Common myeloid progenitor, CD34-positive (primary cell): ENCODE measurements around the gene CYB5RL.
"Not testable (repeated sequence)": the region's sequence is repeated elsewhere in the genome, so short reads cannot be mapped to it uniquely, and the experiment has no call there.

Experiments used
- CTCF ChIA-PET: fragments of 350-600 bp; sonication (Branson Sonifier 250); formaldehyde crosslinking; loops from one replicate; lab custom pipeline; 2021; ENCODE audit warnings: antibody characterized with exemption; lab: Charles Lee
- POLR2A ChIA-PET: fragments of 350-600 bp; sonication (Branson Sonifier 250); formaldehyde crosslinking; loops from one replicate; lab custom pipeline; 2021; ENCODE audit warnings: antibody characterized with exemption; lab: Charles Lee
- DNase-seq, 3 donors: peaks; one replicate each; pipeline versions ENCODE4 v3.0.0 to v3.0.0-alpha.2; 2013
- H3K27ac ChIP-seq, 2 experiments: 1 replicate in 1 of 2; 2 replicates in 1 of 2; pipeline ENCODE4 v1.7.0; 2013; ENCODE audit warnings: inconsistent platforms in 2 of 2, low read length in 2 of 2, mild to moderate bottlenecking in 2 of 2, low read depth in 1 of 2, moderate library complexity in 1 of 2; ENCODE audit not compliant: severe bottlenecking in 2 of 2, insufficient read depth in 1 of 2, poor library complexity in 1 of 2
- H3K27me3 ChIP-seq, 5 experiments: replicated peaks in 2 of 5; 1 replicate in 3 of 5; 2 replicates in 2 of 5; pipeline versions ENCODE4 v1.6.1 to v1.7.0; 2013; ENCODE audit warnings: low read length in 4 of 5, mild to moderate bottlenecking in 2 of 5, moderate library complexity in 2 of 5, inconsistent platforms in 1 of 5; ENCODE audit not compliant: insufficient read depth in 5 of 5, control insufficient read depth in 4 of 5
- H3K36me3 ChIP-seq, 4 experiments: 1 replicate in 2 of 4; 2 replicates in 2 of 4; pipeline versions ENCODE4 v1.6.1 to v1.7.0; 2013; ENCODE audit warnings: low read length in 3 of 4, control low read depth in 1 of 4, mild to moderate bottlenecking in 1 of 4; ENCODE audit not compliant: control insufficient read depth in 4 of 4, insufficient read depth in 4 of 4
- H3K4me1 ChIP-seq, 4 experiments: 1 replicate in 3 of 4; 2 replicates in 1 of 4; pipeline versions ENCODE4 v1.6.1 to v1.7.1; 2013; ENCODE audit warnings: low read length in 3 of 4, mild to moderate bottlenecking in 3 of 4, control low read depth in 1 of 4, inconsistent platforms in 1 of 4, moderate library complexity in 1 of 4; ENCODE audit not compliant: control insufficient read depth in 4 of 4, insufficient read depth in 4 of 4; ENCODE audit errors: control extremely low read depth in 1 of 4
- H3K4me3 ChIP-seq, 7 experiments: 1 replicate in 4 of 7; 2 replicates in 3 of 7; pipeline versions ENCODE4 v1.5.1 to v1.7.0; 2013; ENCODE audit warnings: mild to moderate bottlenecking in 7 of 7, low read length in 6 of 7, moderate library complexity in 6 of 7, inconsistent platforms in 2 of 7, low read depth in 2 of 7, control low read depth in 1 of 7; ENCODE audit not compliant: insufficient read depth in 4 of 7, control insufficient read depth in 1 of 7; ENCODE audit errors: extremely low read depth in 1 of 7
- H3K9me3 ChIP-seq, 5 experiments: 1 replicate in 4 of 5; 2 replicates in 1 of 5; pipeline versions ENCODE4 v1.6.1 to v1.7.1; 2013; ENCODE audit warnings: low read length in 4 of 5, mild to moderate bottlenecking in 2 of 5, inconsistent platforms in 1 of 5, low read depth in 1 of 5, moderate library complexity in 1 of 5; ENCODE audit not compliant: control insufficient read depth in 4 of 5, insufficient read depth in 2 of 5; ENCODE audit errors: control extremely low read depth in 1 of 5
- WGBS: methylation state at CpG from one replicate; pipeline ENCODE4 v1.1.5; 2013; ENCODE audit not compliant: insufficient coverage; 5-methylcytosine and 5-hydroxymethylcytosine counted together

CYB5RL gene

DNA sequence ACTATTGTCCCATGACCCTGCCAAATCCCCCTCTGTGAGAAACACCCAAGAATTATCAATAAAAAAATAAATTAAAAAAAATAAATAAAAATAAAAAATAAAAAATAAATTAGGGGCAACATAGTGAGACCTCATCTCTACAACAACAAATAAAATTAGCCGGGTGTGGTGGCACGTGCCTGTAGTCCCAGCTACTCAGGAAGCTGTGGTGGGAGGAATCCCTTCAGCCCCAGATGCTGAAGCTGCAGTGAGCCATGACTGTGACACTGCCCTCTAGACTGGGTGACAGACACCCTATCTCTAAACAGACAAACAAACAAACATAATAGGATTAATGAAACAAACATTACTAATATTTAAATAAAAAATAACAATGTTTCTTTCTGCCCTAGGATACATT, 34.5 kb upstream of the CYB5RL start:
- H3K27ac ChIP-seq: no peak overlapping the region

DNA sequence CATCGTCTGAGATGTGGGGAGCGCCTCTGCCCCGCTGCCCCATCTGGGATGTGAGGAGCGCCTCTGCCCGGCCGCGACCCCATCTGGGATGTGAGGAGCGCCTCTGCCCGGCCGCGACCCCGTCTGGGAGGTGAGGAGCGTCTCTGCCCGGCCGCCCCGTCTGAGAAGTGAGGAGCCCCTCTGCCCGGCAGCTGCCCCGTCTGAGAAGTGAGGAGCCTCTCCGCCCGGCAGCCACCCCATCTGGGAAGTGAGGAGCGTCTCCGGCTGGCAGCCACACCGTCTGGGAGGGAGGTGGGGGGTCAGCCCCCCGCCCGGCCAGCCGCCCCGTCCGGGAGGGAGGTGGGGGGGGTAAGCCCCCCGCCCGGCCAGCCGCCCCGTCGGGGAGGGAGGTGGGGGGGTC, 33.4 kb upstream of the CYB5RL start:
- DNase-seq, H3K27me3 ChIP-seq, H3K9me3 ChIP-seq, CTCF ChIA-PET, H3K27ac ChIP-seq, POLR2A ChIA-PET, H3K4me3 ChIP-seq: not testable (repeated sequence)
- peaks cover 0 to 24% (median 10%) of the 10 kb centered on the region in 4 experiments for H3K4me1 ChIP-seq
- no CpG with 5 or more reads among the region's 33 CpGs for WGBS
- peaks cover 8 to 53% (median 28%) of the 10 kb centered on the region in 4 experiments for H3K36me3 ChIP-seq

More for the DNA sequence above, 34.5 kb upstream of the CYB5RL start:
- CTCF ChIA-PET: interaction anchor here (0.9 kb wide), 1 partner anchor 127 kb away, joined by 4 read pairs; no protein-coding TSS in a partner anchor
- H3K27me3 ChIP-seq: no peaks in the 10 kb centered on the region
- POLR2A ChIA-PET: no interaction called here
- 75% methylated on average over 2 of the region's 2 CpGs for WGBS
- no peak for DNase-seq
- peaks cover 8 to 52% (median 30%) of the 10 kb centered on the region in 4 experiments for H3K36me3 ChIP-seq
- no peaks in the 10 kb centered on the region for H3K9me3 ChIP-seq
- peaks cover 0 to 14% (median 8%) of the 10 kb centered on the region in 4 experiments for H3K4me1 ChIP-seq
- no peak overlapping the region for H3K4me3 ChIP-seq

DNA sequence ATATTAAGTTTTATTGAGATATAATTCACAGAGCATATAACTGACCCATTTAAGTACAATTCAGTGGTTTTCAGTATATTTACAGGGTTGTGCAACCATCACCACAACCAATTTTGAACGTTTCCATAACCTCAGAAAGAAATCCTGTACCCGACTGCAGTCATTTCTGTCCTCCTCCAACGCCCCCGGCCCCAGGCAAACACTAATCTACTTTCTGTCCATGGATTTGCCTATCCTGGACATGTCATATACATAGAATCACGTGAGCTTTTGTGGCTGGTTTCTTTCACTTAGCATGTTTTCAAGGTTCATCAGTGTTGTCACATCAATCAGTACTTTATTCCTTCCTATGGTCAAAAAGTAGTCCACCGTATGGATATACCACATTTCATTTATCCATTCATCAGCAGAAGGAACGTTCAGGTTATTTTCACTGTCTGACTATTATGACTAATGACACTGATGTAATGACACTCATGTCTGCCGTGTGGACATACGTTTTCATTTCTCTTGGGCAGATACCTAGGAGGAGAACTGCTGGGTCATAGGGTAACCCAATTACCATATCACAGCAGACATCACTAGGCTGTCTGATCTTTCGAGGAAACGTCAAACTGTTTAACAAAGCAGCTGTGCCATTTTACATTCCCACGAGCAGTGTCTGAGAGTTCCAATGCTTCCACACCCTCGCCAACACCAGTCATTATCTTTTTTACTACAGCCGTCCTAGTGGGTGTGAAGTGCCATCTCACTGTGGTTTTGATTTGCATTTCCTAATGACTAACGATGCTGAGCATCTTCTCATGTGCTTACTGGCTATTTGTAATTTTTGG, 30.9 kb upstream of the CYB5RL start:
- 72% methylated on average over 15 of the region's 15 CpGs for WGBS
- H3K27ac ChIP-seq: no peak overlapping the region
- CTCF ChIA-PET: no interaction called here
- H3K9me3 ChIP-seq: no peaks in the 10 kb centered on the region
- peaks cover 4 to 47% (median 19%) of the 10 kb centered on the region in 4 experiments for H3K36me3 ChIP-seq
- no peaks in the 10 kb centered on the region for H3K27me3 ChIP-seq
- peaks cover 0 to 28% (median 10%) of the 10 kb centered on the region in 4 experiments for H3K4me1 ChIP-seq
- POLR2A ChIA-PET: no interaction called here
- DNase-seq: peak in 2 of 3 donors; percentile 69 to 80
- H3K4me3 ChIP-seq: no peak overlapping the region

DNA sequence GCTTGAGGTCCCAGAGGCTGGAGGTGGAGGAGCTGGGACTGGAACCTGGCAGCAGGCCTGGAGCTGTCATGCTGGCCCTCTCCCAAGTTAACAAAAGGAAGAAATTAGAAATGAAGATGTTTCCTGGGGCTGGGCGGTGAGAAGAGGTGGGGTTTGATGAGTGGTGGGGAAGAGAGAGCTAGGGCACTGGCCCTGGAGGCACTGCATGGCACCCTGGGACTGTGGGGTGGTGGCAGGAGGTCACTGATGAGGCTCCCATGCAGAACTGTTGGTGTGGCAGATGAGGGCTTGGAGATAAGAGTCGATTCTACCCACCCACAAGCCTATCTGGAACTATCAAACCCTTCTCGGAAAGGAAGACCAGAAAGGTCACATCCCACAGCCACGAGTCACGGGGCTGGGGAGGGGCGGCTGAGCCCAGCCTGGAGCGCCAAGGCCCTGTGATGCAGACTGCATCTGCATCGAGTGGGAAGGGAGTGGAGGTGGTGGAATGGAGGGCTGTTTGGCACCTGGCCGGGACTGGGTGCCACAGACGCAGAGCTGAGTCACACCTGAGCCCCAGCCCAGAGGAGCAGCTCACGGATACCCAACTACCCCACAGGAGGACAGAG, 29.6 kb upstream of the CYB5RL start:
- H3K36me3 ChIP-seq: peaks cover 2 to 49% (median 21%) of the 10 kb centered on the region in 4 experiments
- peak overlapping the region in 1 of 7 experiments; percentile 12 for H3K4me3 ChIP-seq
- CTCF ChIA-PET: interaction anchor here (0.5 to 1.9 kb wide), 4 partner anchors 50 to 260 kb away, joined by 3 to 4 read pairs (median 3); no protein-coding TSS in a partner anchor
- H3K27me3 ChIP-seq: no peaks in the 10 kb centered on the region
- POLR2A ChIA-PET: interaction anchor here (1.0 kb wide), 1 partner anchor 29 kb away, joined by 3 read pairs; the partner anchor contains the start of genes CYB5RL and MRPL37
- H3K9me3 ChIP-seq: no peaks in the 10 kb centered on the region
- peak in 2 of 3 donors; percentile 54 to 69 for DNase-seq
- H3K4me1 ChIP-seq: peaks cover 0 to 28% (median 10%) of the 10 kb centered on the region in 4 experiments
- H3K27ac ChIP-seq: no peak overlapping the region
- 14% methylated on average over 6 of the region's 11 CpGs for WGBS

DNA sequence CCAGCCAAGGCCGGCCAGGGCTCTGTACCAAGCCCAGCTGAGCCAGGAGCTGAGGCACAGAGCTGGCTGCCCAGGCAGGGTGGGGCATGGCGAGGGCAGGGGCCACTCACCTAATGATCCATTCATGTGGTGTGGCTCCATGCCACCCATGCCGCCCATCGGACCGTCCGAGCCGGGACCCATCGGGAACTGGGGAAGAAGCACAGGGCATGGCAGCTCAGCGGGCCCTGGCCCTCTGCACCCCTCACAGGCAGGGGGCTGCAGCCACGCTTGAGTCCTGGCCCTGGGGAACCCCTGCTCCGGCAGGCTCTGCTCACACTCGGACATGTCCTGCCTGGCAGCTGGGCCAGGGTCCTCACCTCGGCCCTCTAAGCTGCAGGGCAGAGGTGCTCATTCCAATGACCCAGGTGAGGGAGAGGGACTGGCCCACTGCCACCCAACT, 28.8 kb upstream of the CYB5RL start:
- CTCF ChIA-PET: interaction anchor here (1.5 to 1.9 kb wide), 2 partner anchors 147 to 158 kb away, joined by 3 to 4 read pairs; no protein-coding TSS in a partner anchor
- WGBS: 96% methylated on average over 13 of the region's 13 CpGs
- Histone ChIP-seq H3K9me3 (no peaks in the 10 kb centered on the region), H3K27ac (no peak overlapping the region), H3K4me1 (peaks cover 0 to 29% (median 11%) of the 10 kb centered on the region in 4 experiments), H3K27me3 (no peaks in the 10 kb centered on the region), H3K36me3 (peaks cover 2 to 48% (median 23%) of the 10 kb centered on the region in 4 experiments), H3K4me3 (no peak overlapping the region)
- no peak for DNase-seq
- POLR2A ChIA-PET: interaction anchor here (1.0 kb wide), 1 partner anchor 29 kb away, joined by 3 read pairs; the partner anchor contains the start of genes CYB5RL and MRPL37

DNA sequence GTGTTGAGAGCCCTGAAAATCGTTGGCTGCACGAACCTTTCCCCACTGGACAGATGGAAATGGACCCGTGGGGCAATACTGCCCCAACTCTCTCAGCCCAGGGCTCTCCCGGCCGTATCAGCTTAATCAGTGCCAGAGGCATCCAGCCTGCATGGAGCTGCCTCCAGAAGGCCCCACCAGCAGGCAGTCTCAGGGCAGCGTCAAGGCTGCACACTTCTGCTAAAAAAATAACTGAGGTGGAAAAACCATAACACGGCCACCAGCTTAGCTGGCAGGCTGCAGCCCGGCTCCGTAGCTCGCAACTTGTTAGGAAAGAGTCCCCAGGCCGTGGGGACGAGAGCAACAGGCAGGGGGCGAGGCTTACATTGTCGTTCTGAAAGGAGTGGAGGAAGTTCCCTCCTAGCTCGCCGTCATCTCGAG, 28.1 kb upstream of the CYB5RL start:
- Histone ChIP-seq H3K4me1 (peaks cover 0 to 36% (median 15%) of the 10 kb centered on the region in 4 experiments), H3K27me3 (no peaks in the 10 kb centered on the region), H3K4me3 (no peak overlapping the region), H3K36me3 (peaks cover 2 to 48% (median 23%) of the 10 kb centered on the region in 4 experiments), H3K9me3 (no peaks in the 10 kb centered on the region), H3K27ac (no peak overlapping the region)
- WGBS: 79% methylated on average over 17 of the region's 17 CpGs
- POLR2A ChIA-PET: no interaction called here
- CTCF ChIA-PET: interaction anchor here (0.9 to 1.9 kb wide), 2 partner anchors 146 to 157 kb away, joined by 3 to 4 read pairs; no protein-coding TSS in a partner anchor
- peak in 1 of 3 donors; percentile 13 for DNase-seq
